ENCODE results near the gene UNK. TPM values are rescaled to one million over a fixed set of nuclear protein-coding genes. Genes with fewer than 3 reads are reported as not detected.
"Not testable (repeated sequence)": the region's sequence is repeated elsewhere in the genome, so short reads cannot be mapped to it uniquely, and the experiment has no call there.

The UNK gene
- total and polyA plus RNA-seq, 2 donors (not counting 1 experiment from before 2014, with no cell fraction given): 15.0 to 15.2 TPM

DNA sequence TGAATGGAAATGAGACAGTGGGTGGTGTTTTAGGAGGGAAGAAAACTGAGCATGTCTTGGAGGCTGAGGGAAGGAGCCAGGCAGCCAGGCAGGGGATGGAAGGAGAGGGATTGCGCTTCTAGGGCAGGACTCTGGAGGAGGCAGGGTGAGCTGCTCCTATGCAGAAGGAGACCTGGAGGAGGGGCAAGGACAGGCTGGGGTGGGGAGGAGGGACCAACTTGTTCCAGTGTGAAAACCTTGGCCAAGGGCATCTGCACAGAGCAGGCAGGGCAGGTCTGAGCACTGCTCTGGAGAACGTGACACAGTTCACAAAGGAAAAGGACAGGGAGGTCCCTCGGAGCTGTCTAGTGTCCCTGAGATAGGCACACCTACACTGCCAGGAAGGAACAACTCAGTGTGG lies 25.1 kb upstream of the UNK start:
- no peak for DNase-seq (ENCODE audit: low read depth in 2 of 2)
- Histone ChIP-seq H3K9ac (ENCODE audit: insufficient read depth, low read length) (no peak overlapping the region), H3K4me1 (ENCODE audit: control insufficient read depth, extremely low read depth, insufficient read depth, low read length) (peaks cover 6% of the 10 kb centered on the region), H3K4me2 (ENCODE audit: extremely low read depth, insufficient read depth, low read length) (no peak overlapping the region), H3K9me3 (ENCODE audit: control insufficient read depth, insufficient read depth, low read depth, low read length) (no peaks in the 10 kb centered on the region), H3K27ac (ENCODE audit: insufficient read depth, low read length) (no peak overlapping the region), H4K20me1 (ENCODE audit: control insufficient read depth, extremely low read depth, insufficient read depth, low read length) (no peaks in the 10 kb centered on the region), H2AFZ (ENCODE audit: low read length) (no peak overlapping the region), H3K36me3 (ENCODE audit: control insufficient read depth, insufficient read depth, low read length) (no peaks in the 10 kb centered on the region), H3K4me3 (replicated peaks in 1 of 4; ENCODE audit: control extremely low read depth in 1 of 4, insufficient read depth in 1 of 4, low read depth in 3 of 4, low read length in 4 of 4) (no peak overlapping the region), H3K79me2 (ENCODE audit: control insufficient read depth, insufficient read depth, low read length) (no peaks in the 10 kb centered on the region), H3K27me3 (ENCODE audit: control insufficient read depth, insufficient read depth, low read length) (no peaks in the 10 kb centered on the region)
- no peak for TF ChIP-seq CTCF (conservative IDR thresholded peaks at IDR 0.05 in 1 of 2, IDR thresholded peaks at IDR 0.05 in 1 of 2; ENCODE audit: low read depth in 1 of 2, low read length in 2 of 2)
- no peak for TF ChIP-seq EZH2 (IDR thresholded peaks at IDR 0.05; ENCODE audit: low read length, missing control alignments)

DNA sequence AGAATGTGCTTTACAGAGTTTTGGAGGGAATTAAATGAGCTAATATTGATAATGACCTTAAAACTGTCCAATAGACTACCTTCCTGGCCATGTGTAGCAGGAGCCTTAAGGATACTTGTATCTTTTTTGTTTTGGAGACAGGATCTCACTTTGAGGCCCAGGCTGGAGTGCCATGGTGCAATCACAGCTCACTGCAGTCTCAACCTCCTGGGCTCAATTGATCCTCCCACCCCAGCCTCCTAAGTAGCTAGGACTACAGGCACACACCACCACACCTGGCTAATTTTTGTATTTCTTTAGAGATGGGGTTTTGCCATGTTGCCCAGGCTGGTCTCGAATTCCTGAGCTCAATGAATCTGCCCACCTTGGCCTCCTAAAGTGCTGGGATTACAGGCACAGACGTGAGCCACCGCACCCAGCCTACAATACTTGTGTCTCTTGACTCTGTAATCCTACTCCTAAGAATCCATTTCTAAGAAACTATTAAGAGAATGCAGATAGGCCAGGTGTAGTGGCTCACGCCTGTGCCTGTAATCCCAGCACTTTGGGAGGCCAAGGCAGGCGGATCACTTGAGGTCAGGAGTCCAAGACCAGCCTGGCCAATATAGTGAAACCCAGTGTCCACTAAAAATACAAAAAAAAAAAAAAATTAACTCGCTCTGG lies 24.5 kb upstream of the UNK start:
- H3K36me3 ChIP-seq (ENCODE audit: control insufficient read depth, insufficient read depth, low read length); H3K27me3 ChIP-seq (ENCODE audit: control insufficient read depth, insufficient read depth, low read length): not testable (repeated sequence)

DNA sequence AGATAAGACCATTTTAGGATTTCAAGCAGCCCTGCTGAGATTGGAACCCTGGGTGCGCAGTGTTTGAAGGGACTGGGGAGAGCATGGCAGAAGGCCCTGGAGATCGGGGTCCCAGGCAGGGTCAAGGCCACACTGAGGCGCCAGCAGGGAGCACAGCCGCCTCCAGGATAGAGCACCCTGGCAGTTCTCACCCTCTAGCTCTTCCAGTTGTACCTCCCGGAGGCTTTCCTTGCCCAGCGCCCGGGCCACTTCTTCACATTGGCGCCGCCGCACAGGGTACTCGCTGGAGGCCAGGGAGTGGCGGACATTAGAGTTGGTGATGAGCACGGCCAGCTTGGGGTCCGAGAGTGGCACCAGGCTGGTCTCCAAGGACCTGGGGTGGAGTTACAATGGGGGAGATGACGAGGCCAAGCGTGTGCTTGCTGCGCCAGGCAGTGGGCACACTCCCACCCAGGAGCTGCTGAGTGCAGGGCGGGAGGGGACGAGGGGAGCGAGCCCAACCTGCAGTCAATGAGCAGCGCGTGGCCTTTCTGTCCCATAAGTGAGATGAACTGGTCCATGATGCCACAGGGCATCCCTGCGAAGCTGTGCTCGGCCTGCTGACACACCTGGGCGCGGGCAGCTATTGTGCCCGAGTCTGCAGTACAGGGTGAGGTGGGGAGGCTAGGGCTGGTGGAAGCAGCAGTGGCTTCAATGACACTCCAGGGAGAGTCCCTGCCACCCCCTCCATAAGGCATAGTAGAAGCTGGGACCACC lies 21.9 kb upstream of the UNK start:
- no peaks in the 10 kb centered on the region for H4K20me1 ChIP-seq (ENCODE audit: control insufficient read depth, extremely low read depth, insufficient read depth, low read length)
- no peak overlapping the region for H3K9ac ChIP-seq (ENCODE audit: insufficient read depth, low read length)
- DNase-seq (ENCODE audit: low read depth in 2 of 2): no peak
- H2AFZ ChIP-seq (ENCODE audit: low read length): no peak overlapping the region
- no peaks in the 10 kb centered on the region for H3K79me2 ChIP-seq (ENCODE audit: control insufficient read depth, insufficient read depth, low read length)
- no peak overlapping the region for H3K4me3 ChIP-seq (replicated peaks in 1 of 4; ENCODE audit: control extremely low read depth in 1 of 4, insufficient read depth in 1 of 4, low read depth in 3 of 4, low read length in 4 of 4)
- no peaks in the 10 kb centered on the region for H3K9me3 ChIP-seq (ENCODE audit: control insufficient read depth, insufficient read depth, low read depth, low read length)
- H3K27ac ChIP-seq (ENCODE audit: insufficient read depth, low read length): no peak overlapping the region
- no peaks in the 10 kb centered on the region for H3K27me3 ChIP-seq (ENCODE audit: control insufficient read depth, insufficient read depth, low read length)
- H3K4me1 ChIP-seq (ENCODE audit: control insufficient read depth, extremely low read depth, insufficient read depth, low read length): peaks cover 8% of the 10 kb centered on the region
- no peak for TF ChIP-seq CTCF (conservative IDR thresholded peaks at IDR 0.05 in 1 of 2, IDR thresholded peaks at IDR 0.05 in 1 of 2; ENCODE audit: low read depth in 1 of 2, low read length in 2 of 2)
- no peak for TF ChIP-seq EZH2 (IDR thresholded peaks at IDR 0.05; ENCODE audit: low read length, missing control alignments)
- H3K4me2 ChIP-seq (ENCODE audit: extremely low read depth, insufficient read depth, low read length): no peak overlapping the region
- H3K36me3 ChIP-seq (ENCODE audit: control insufficient read depth, insufficient read depth, low read length): no peaks in the 10 kb centered on the region

More for the DNA sequence above, 24.5 kb upstream of the UNK start:
- H3K9me3 ChIP-seq (ENCODE audit: control insufficient read depth, insufficient read depth, low read depth, low read length); H3K4me3 ChIP-seq (replicated peaks in 1 of 4; ENCODE audit: control extremely low read depth in 1 of 4, insufficient read depth in 1 of 4, low read depth in 3 of 4, low read length in 4 of 4); H2AFZ ChIP-seq (ENCODE audit: low read length); H4K20me1 ChIP-seq (ENCODE audit: control insufficient read depth, extremely low read depth, insufficient read depth, low read length); DNase-seq (ENCODE audit: low read depth in 2 of 2); H3K9ac ChIP-seq (ENCODE audit: insufficient read depth, low read length); H3K4me2 ChIP-seq (ENCODE audit: extremely low read depth, insufficient read depth, low read length); H3K27ac ChIP-seq (ENCODE audit: insufficient read depth, low read length); H3K79me2 ChIP-seq (ENCODE audit: control insufficient read depth, insufficient read depth, low read length); H3K4me1 ChIP-seq (ENCODE audit: control insufficient read depth, extremely low read depth, insufficient read depth, low read length): not testable (repeated sequence)
